Activated CD4-positive, alpha-beta T cell treated with anti-CD3 and anti-CD28 coated beads, Interleukin-2, Interleukin-4, amounts not matched to agents 100 ng/mL and 50 ng/mL, durations not matched to agents 16 hours and 8 hours (primary cell): ENCODE data around the gene ZMIZ1.
A peak's percentile ranks its signal among the peaks of the same experiment; 100 is the strongest.

ENCODE experiments used
- DNase-seq: peaks from one replicate; pipeline ENCODE4 v3.0.0-alpha.2; 2020; ENCODE audit warnings: low spot score

Gene ZMIZ1

DNA sequence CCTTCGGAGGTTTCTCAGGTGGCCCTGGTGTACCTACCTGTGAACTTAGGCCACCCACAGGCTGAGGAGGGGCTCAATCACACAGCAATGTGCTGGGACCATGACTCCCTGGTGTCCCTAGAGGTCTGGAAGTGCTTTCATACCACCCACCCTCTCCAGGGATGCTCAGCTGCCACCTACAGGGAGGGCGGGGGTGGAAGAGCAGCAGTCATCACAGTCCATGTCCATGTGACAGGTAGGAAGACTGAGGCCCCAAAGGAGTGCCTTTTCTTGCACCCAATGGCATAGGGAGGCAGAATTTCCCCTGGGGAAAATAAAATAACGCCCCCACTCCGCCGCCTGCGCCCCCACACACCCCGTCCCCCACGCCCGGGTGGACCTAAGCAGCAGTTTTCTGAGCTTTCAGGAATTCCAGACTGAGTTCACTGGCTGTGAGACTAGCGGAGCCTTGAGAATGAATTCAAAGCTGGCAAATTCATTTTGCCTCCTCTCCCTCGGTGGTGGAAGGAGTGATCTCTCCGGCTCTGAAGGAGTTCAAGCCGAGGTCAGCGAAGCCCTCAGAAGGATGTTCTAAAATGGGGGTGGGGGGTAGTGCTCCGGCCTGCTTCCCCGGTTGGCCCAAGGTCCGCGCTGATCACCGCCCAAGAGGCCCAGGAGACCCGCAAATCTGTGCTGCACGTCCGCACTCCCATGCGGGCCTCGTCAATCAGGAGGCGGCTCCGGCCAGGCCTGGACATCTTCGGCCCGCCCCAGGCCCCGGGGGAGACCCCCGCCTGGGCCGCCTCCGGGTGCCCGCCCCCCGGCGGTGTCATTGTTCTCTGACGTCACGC, 2.1 kb upstream of the ZMIZ1 start:
- no peak for DNase-seq

DNA sequence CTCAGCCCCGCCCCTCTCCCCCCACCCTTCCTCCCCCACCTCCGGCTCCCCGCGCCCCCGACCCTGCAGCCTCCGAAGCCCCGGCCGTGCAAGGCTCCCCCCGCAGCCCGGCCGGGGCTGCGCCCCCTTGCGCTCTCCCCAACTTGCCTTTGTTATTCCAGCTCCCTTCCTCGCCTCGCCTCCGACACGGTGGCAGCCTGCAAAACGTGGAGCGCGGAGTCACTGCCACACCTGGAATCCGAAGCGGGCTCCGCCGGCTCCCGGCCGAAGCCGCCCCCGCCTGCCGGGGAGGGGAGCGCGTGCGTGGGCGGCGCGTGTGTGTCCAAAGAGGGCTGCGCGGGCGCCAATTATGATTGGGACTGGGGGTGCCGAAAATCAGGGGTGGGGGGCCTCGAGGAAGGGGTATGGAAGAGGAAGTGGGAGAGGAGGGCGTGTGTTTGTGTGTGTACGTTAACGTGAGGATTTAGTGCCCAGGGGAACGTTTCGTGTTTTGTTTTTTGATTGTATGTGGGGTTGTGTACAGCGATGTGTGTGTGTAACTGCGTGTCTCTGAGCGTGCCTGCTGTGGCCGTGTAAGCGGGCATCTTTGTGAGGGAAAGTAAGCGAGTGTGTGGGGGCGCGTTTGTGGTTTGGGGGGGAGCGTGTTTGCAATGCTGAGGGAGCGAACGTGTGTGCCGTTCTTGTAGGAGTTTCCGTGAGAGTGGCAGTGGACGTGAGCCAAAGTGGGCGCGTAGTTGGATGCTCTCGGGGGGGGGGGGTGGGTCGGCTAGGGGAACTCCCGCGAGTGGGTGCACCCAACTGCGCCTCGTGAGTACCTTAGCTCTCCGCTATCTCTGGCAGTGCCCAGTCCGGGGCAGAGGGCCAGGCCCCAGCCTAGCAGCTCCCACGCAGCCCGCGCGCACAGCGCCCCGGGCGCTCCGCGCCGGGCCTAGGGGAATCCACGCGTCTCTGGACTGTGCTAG, 1.2 kb upstream of the ZMIZ1 start:
- peak; percentile 74 for DNase-seq

DNA sequence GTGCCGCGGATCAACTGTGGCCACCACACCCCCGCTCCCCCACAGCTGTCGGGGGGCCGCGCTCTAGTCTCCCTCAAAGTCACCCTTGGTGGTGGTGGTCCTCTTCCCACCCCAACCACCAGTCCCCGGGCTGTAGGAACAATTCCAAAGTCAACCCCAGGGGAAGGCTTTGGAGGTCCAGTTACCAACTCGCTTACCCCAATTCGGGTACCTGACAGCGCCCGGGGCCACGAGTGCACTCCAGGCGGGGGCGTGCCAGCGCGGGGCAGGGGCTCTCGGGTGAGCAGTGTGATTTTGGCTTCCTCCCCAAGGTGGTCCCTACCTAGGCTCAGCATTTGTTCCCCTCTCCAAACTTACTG, 584 bp upstream of the ZMIZ1 start:
- DNase-seq, result peak; percentile 9

DNA sequence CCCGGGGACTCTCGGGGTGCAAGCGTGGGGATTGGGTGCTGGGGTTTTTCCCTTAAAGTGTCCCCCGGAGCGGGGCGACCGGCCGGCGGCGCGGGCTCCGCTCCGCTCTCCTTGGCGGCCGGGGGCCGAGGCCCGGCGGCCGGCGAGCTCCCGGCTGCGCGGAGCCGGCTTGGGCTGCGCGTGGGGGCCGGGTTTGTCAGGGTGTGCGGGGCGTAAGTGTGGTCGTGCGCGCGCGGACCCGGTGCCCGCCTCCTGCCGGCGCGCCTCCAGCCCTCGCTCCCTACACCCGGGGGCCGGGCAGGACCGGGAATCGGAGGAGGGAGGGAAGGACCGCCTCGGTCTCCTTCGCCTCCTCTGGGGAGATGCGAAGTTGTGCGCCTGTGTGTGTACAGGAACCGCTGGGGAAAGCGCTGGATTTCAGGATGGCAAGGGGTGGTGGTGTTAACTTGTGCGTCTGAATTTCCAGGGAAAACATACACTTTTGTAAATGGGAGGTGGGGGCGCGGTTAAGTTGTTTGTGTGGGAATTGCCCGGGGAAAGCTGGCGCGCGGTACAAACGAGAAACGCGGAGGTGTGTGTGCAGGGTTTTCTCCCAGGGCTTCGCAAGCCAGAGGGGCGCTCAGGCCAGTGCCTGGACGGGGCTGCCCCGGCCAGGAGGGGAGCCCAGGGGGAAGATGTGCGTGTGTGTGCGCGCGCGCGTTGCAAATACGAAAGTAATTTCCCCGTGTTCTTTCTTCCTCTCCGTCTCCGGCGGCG, 737 bp downstream of the ZMIZ1 start:
- DNase-seq, result peak; percentile 13

DNA sequence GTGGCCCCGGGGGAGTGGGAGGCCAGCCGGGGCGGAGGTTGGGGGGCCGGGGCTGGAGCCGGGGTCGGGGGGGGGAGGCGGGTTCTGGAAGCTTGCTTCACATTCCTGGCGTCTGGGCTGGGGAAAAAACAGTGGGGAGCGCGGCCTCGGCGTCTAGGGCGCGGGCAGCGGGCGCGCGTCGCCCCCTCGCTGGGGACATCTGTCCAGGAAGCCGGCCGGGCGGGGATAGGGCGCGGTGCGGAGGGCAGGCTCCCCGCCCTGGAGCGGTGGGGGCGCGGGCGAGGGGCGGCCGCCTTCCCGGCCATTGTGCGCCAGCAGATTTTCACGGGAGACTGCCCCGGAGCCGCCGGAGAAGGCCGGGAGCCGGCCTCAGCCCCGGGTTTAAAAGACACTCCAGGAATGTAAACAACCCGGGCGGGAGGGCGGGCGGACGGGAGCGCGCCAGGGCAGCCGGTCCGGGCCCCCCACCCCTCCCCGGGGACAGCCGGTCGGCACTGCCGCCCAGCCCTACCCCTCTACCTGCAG, 1.4 kb downstream of the ZMIZ1 start:
- no peak for DNase-seq

DNA sequence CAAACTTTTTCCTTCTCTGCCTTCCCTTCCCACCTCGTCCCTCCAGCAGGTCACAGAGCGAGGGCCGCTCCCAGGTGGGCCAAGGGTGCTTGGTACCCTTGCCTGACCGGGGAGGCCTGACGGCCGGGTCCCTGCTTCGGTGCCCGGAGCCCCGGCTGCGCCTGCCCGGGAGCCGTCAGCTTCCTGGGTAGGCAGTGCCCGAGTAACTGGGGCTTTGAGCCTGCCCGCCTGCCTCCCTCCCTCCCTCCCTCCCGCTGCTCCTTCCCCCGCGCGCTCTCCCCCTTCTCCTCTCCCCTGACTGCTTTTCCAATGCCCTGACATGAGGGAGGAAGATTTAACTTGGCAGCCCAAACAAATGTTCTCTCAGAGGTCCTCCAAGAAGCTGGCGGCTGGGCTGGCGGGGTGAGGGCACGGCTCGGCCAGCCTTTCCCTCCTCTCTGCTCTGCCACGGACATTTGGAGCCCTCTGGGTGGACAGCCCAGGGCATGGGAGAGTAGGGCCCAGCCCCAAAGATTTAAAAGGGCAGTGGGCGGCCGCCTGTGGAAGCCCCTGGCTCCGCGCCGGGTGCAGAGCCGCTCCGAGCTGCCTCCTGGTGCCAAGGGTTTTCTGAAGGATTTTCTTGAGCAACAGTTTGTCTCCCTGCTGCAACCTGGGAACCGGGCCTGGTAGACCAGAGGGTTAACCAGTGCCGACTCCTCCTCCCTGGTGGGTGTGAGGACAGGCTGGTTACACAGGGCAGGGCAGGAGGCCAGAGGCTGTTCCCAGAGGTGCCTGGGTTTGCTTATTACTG, 2.0 kb downstream of the ZMIZ1 start:
- DNase-seq, result no peak

DNA sequence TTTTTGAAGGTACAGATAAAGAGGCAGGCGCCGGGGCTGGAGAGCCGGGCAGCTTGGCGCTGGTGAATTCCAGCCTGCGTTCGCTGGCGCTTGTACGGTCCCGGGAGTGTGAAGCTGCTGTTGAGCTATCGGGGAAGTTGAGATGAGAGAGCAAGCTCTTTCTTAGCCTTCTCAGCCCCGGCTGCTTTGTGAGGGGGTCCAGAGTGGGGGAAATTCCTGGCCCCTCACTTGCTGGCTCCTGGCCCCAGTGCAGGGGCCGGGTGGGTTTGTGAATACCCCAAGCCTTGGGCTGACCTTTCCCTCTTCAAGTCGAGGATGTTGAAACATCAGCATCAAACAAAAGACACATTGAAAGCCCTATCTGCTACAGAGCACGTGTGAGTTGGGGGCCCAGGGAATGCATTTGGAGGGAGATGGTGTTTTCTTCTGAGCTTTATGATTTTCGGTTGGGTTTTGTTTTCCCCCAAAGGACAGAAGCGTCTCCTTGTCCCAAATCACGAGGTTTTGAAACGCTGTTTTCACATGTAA, 2.7 kb downstream of the ZMIZ1 start:
- DNase-seq, result no peak

DNA sequence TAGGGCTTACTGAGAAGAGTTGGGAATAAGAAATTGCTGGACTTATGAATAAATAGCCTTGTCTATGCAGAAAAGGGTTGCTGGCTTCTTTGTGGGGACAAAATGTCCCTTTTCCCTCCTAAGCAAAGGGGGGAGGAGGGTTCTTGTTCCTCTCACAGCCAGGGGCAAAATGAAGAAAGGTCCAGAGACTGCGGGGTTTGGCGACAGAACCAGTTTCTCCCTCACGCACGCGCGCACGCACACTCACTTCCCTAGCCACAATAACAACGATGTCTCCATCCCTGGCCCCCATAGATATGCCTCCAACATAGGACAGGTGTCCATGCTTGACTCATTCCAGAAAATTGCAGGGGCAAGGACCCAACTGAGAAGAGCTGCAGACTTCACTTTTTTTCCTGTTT, 3.3 kb downstream of the ZMIZ1 start:
- no peak for DNase-seq

DNA sequence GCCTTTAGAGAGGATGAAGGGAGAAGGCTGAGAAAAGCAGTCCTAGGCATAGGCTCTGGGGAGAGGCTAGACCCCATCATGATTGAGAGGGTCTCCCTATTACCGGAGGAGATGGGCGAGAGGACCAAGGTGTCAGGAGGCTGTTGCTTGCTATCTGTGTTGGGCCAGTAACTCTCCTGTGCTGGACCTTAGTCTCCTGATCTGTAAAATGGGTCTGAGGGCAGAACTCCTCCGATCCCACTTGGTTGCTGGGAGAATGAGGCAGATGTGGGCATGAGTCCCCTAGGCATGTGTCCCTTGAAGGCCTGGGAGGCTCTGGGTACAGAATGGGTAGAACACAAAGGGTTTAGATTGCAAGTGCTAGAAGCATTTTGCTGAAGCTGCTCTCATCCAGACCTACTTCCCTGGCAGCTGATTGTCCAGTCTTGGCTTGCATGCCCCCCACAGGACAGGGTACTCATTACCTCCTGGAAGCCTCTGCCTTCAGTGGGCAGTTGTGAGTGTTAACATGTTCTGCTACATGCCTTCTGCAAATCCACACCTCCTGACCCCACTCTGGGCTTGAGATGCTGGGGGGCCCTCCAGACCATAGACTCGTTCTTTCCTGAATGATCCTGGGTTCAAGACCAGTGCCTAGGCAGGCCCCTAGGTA, 4.4 kb downstream of the ZMIZ1 start:
- DNase-seq, result no peak

DNA sequence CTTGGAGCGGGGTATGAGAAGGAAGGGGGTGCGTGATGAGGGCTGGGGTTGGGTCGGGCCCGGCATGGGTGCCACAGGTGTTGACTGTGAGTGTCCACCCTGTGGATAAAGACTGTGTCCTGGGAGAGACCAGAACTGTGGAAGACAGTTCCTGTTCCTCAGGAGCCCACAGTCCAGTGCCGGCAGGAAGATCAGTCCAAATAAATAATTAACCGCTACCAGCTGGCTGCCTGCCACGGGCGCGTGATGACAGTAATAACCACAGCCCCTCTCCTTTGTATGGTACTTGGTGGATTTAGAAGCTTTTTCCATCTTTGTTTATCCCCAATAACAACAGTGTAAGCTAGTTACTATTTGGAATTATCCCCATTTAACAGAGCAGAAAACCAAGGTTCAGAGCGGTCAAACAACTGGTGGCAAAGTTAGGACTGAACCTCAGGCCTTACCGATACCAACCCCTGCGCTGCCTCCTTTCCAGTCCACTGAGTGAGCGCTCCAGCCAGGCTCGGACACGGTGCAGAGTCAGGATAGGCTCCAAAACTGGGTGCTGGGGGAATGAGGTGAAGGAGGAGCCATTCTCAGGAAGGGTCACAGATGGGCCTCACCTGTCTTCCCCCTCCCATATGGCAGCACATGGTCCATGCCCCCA, 5.1 kb downstream of the ZMIZ1 start:
- no peak for DNase-seq

DNA sequence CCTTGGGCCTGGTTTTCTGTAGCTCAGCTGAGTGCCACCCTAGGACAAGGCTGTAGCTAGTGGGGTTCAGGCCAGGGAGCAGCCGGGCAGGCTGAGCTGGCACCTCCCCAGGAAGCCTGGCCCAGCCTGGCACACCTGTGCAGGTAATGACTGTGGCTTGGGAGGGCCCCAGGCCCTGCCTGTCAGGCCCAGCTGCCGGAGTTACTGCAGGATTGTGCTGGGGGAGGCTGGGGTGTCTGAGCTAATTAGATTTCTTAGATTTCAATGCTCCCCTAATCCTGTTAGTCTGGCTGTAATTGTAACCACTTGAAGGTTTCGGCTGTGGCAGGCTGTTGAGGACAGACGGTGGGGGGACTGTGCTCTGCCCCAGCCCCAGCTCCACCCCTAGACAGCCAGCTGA, 6.0 kb downstream of the ZMIZ1 start:
- DNase-seq, result no peak

DNA sequence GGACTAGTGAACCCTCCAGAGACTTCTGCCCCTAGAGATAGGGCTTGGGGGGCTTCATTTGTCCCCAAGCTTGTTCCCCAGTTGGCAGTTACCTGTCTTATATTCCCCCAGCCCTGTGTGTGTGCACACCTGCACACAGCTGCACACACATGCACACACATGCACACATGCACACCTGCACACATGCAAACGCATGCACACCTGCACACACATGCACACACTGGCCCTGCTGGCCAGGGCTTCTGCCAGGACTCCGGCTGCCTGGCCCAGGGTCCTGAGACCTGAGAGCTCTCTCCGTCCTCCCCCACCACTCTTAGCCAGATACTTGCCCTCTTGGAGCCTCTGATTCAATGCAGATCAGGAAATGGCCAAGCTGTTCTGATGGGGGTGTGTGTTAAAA, 6.7 kb downstream of the ZMIZ1 start:
- no peak for DNase-seq

DNA sequence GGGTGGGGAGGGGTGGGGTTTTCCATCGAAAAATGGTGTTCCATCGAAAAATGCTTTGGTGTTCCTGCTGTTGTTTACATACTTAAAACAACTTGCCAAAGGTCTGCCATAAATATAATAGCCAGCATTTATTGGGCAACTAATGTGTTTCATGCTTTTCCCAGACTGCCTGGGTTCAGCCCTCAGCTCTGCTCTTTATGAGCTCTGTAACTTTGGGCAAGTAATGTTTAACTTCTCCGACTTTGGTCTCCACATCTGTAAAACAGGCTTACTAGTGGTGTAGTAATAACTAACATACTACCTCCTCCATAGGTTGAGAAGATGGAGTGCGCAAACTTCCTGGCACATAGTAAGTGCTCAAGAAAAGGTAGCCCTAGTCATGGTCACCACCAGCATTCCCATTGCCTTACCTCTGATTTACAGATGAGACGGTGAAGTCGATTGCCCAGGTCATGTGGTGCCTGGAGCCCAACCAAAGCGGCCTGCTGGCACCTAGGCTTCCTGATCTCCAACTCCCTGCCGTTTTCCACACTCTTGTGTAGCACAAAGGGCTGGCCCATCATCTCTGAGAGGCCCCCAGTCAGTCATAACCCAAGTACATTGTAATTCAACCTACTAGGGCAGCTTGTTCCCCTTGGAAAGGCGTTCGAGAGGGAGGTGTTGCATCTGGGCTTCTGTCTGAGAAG, 8.9 kb downstream of the ZMIZ1 start:
- DNase-seq, result no peak

DNA sequence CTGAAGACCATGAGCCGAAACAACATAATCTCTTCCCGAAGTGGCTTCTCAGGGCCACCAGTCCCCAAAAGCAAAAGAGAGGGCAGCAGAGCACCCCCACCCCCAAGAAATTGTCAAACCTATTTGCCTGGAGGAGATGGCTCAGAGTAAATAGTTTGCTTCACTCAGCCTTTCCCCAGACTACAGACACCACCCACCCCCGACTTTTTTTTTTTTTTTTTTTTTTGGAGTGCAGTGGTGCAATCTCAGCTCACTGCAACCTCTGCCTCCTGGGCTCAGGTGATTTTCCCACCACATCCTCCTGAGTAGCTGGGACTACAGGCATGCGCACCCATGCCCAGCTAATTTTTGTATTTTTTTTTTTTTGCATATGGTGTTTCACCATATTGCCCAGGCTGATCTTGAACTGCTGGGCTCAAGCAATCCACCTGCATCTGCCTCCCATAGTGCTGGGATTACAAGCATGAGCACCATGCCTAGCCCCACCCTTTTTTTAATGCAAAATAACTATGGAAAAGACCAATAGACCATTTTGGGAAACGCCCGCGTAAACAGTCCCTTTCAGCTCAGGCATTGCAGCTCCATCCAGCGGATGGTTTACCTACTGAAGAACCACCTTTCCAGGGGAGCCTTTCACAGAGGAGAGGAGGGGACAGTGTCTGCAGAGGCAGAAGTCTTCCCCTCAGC, 9.7 kb downstream of the ZMIZ1 start:
- DNase-seq, result no peak

DNA sequence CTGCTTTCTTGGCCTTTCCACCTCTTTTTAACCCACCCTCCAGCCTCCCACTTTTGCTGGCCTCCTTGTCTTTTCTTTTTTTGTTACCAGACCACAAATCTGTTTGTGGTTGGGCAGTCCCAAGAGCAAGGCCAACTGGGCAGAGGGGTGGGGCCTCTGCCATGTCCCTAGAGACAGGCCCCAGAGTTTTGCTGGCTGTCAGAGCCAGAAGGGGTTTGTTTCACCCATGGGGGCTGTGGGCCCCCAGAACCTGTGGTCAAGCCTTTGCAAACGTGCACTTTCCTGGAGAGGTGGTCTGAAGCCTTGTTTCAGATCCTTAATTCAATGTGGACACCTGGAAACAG, 10.3 kb downstream of the ZMIZ1 start:
- no peak for DNase-seq

DNA sequence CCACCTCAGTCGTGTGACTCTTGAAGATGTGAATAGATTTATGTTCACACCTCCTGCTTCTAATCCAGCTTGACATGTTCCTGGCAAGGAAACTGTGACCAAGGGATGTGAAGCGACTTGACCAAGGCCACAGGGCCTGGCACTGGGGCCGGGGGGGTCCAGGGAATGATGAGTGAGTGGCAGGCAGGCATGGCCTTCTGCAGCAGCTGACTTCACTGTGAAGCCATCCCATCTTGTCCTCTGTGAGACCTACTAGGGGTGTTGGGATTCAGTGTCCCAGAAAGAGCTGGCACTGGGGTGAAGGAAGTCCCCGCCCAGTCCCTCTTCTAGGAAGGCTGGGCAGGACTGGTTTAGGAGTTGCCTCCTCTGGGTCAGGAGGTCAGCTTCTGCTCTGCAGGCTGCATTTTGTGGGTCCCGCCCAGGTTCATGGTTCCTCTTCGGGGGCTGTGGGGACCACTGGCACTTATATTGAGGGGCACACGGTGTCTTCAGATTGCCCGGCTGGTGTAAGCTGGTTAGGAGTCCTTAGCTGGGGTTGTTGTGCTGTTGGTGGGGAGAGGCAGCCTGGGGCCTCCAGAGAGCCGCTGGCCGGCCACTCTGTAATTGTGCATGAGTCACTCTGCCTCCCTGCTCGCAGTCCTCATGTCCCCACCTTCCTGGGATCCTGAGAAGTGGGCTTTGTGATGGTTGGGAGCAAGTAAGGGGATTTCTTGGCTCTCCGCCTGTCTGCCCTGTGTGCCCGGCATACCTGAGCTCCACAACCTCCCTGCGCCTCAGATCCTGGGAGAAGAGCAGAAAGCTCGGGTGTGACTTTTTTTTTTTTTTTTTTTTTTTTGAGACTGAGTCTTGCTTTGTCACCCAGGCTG, 11.0 kb downstream of the ZMIZ1 start:
- DNase-seq, result no peak

DNA sequence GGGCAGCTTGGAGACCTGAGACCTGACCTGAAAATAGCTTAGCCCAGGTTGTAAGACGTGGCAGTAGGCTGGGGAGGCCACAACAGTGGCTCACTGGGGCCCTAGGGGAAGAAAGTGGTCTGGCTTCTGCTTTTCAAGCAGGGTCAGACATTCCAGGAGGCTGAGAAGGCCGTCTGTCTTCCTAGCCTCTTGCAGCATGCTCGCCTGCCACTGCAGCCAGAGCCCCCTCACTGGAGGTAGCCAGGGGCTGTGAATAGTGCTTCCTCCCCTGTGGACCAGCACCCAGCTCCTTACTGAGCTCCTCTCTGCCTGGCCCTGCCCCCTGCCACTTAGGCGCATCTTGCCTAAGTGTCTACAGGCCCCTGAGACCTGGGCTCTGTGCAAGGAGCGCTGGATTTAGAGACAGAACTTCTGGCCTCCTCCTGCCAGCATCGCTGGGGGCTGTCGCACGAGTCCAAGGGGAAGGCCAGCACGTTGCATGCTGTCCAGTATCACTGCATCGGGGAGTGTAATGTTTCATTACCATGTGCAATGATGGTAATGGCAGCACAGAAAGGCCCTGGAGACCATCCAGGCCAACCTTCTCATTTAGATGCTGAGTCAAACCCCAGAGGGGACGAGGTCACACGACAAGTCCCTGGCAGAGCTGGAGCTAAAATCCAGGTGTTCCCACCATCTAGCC, 12.7 kb downstream of the ZMIZ1 start:
- DNase-seq, result no peak

DNA sequence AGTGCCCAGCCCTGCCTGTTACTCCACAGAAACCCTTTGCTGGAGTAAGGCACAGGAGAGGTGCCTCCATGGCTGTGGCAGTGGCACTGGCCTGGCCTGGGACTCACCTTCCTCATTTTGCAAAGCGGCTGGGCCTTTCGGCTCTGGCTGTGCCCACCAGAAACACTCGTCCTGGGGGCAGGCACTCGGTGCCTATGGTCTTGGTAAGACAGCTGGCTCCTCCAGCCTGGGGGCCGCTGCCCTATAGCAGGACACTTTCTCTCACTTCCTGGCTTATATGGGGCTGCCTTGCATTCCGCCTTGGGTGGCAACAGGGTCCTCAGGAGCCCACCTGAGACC, 13.2 kb downstream of the ZMIZ1 start:
- no peak for DNase-seq
